Measurements from ENCODE around the gene ARL6IP4.
A peak's percentile ranks its signal among the peaks of the same experiment; 100 is the strongest.
"Not testable (repeated sequence)": the region's sequence is repeated elsewhere in the genome, so short reads cannot be mapped to it uniquely, and the experiment has no call there.

The ARL6IP4 gene

DNA sequence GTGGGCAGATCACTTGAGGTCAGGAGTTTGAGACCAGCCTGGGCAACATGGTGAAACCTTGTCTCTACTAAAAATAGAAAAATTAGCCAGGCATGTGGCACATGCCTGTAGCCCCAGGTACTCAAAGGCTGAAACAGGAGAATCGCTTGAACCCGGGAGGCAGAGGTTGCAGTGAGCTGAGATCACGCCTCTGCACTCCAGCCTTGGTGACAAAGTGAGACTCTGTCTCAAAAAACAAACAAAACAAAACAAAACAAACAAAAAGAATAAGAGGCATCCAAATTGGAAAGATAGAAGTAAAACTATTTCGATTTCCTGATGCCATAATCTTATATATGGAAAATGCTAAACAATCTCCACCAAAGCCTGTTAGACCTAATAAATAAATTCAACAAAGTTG, 34.0 kb downstream of the ARL6IP4 start:
- H3K4me1 Mint-ChIP-seq (ENCODE audit: low read depth); H3K9me3 Mint-ChIP-seq; H3K27ac Mint-ChIP-seq; H3K4me3 Mint-ChIP-seq; H3K27me3 Mint-ChIP-seq; DNase-seq: not testable (repeated sequence)
- H3K36me3 Mint-ChIP-seq (ENCODE audit: low read depth): peaks cover 16% of the 10 kb centered on the region

DNA sequence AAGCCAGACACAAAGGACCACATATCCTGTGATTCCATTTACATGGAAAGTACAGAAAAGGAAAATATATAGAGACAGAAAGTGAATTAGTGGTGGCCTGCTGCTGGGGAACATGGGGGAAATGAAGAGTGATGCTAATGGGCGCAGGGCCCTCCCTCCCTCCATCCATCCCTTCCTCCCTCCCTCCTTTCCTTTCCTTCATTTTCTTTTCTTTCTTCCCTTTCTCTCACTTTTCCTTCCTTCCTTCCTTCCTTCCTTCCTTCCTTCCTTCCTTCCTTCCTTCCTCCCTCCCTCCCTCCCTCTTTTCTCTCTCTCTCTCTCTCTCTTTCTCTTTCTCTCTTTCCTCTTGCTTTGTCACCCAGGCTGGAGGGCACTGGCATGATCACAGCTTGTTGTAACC, 37.3 kb downstream of the ARL6IP4 start:
- no peak overlapping the region for H3K27ac Mint-ChIP-seq
- no peak for DNase-seq
- H3K36me3 Mint-ChIP-seq (ENCODE audit: low read depth): peaks cover 4% of the 10 kb centered on the region
- H3K4me1 Mint-ChIP-seq (ENCODE audit: low read depth): peaks cover 11% of the 10 kb centered on the region
- no peaks in the 10 kb centered on the region for H3K9me3 Mint-ChIP-seq
- H3K27me3 Mint-ChIP-seq: no peaks in the 10 kb centered on the region
- H3K4me3 Mint-ChIP-seq: no peak overlapping the region

GRCh38 chr12:123019841-123020138, 39.3 kb downstream of the ARL6IP4 start:
- Mint-ChIP-seq H3K27ac (peak overlapping the region; percentile 58), H3K4me1 (ENCODE audit: low read depth) (peaks cover 25% of the 10 kb centered on the region), H3K27me3 (no peaks in the 10 kb centered on the region), H3K36me3 (ENCODE audit: low read depth) (peaks cover 2% of the 10 kb centered on the region), H3K4me3 (no peak overlapping the region), H3K9me3 (no peaks in the 10 kb centered on the region)
- DNase-seq: no peak

DNA sequence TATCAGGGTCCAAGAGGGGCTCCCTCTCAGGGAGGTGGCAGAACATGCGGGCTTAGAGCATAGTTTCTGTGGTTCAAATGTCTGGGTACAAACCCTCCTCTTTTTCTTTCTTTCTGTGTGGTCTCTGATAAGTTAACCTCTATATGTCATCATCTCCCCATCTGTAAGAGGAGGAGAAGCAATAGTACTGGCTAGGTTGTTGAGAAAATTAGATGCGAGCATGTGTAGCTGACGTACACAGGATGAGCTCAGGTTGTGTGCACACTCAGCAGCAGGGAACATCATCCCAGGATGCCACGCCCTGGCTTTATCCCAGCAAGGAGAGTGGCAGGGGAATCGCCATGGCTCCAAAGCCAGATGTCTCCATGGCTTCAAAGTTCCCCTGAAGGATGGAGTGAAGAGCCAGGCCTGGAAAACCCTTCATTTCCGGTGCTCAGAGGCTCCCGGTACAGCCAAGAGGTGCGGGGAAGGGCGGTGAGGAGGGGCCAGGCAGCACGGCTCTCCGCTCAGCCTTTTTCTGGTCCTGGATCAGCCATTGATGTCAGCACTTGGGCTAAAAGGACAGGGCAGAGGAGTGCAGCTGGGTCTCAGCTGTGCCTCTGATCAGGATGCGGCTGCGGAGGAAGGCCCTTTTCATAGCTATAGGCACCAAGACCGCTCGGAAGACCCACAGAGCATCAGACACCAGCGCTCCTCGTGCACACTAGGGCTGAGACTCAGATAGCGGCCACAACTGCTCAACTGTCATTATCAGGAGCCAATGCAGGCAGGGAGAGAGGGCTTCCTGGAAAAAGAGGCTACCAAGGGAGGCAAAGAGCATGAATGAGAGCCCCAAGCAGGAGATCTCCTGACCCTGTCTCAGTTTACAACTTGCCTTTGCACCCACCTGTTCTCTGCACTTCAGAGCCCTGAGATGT, 41.5 kb downstream of the ARL6IP4 start:
- H3K9me3 Mint-ChIP-seq: no peaks in the 10 kb centered on the region
- H3K4me3 Mint-ChIP-seq: no peak overlapping the region
- DNase-seq: no peak
- H3K27ac Mint-ChIP-seq: no peak overlapping the region
- H3K4me1 Mint-ChIP-seq (ENCODE audit: low read depth): peaks cover 36% of the 10 kb centered on the region
- no peaks in the 10 kb centered on the region for H3K27me3 Mint-ChIP-seq
- H3K36me3 Mint-ChIP-seq (ENCODE audit: low read depth): peaks cover 2% of the 10 kb centered on the region

DNA sequence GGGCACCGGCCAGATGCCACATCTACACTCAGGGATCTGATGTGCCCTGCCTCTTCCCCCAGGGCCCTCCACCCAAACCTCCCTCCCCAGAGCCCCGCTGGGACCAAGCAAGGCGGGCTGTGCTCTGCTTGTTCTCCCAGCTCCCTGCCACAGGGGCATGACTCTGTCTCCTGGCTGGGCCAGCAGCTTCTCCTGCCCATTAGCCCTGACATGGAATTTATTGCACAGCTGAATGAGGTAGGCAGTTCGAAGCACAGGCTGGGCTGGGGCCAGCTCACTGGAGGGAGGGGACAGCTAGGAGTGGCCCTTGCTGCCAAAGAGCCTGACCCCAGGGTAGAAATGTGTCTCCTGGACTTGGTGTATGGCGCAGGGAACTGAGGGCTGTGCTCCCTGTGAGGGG, 42.4 kb downstream of the ARL6IP4 start:
- no peak overlapping the region for H3K27ac Mint-ChIP-seq
- H3K36me3 Mint-ChIP-seq (ENCODE audit: low read depth): peaks cover 4% of the 10 kb centered on the region
- no peak overlapping the region for H3K4me3 Mint-ChIP-seq
- DNase-seq: no peak
- H3K4me1 Mint-ChIP-seq (ENCODE audit: low read depth): peaks cover 36% of the 10 kb centered on the region
- H3K27me3 Mint-ChIP-seq: no peaks in the 10 kb centered on the region
- H3K9me3 Mint-ChIP-seq: no peaks in the 10 kb centered on the region

DNA sequence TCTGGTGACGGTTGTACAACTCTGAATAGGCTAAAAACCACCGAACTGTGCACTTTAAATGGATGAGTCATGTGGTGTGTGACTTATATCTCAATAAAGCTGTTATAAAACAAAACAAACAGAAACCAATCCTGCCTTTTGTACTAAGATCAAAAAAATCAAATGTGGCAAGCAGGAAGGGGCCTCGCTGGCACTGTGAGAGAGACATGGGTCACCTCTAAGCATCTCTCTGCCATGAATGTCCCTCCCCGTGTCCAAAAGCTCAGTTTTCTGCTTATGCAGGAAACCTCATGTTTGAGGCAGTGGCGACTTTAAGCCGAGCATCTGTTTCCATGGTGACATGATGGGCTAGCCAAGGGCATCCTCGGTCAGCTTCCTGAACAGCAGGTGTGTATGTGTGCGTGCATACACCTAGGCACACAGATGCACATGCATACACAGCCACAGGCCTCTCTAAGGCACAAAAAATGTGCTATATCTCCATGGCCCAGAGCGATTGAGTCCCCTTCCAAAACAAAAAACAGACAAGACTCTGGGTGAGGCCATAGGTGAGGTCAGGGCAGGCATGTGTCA, 44.4 kb downstream of the ARL6IP4 start:
- Mint-ChIP-seq H3K36me3 (ENCODE audit: low read depth) (peaks cover 8% of the 10 kb centered on the region), H3K9me3 (no peaks in the 10 kb centered on the region), H3K27me3 (no peaks in the 10 kb centered on the region), H3K27ac (peak overlapping the region; percentile 79), H3K4me3 (peak overlapping the region; percentile 27), H3K4me1 (ENCODE audit: low read depth) (peaks cover 38% of the 10 kb centered on the region)
- DNase-seq: peak; percentile 52

- peaks cover 9% of the 10 kb centered on the region for H3K36me3 Mint-ChIP-seq (ENCODE audit: low read depth)
- no peaks in the 10 kb centered on the region for H3K9me3 Mint-ChIP-seq
- DNase-seq: no peak
- no peaks in the 10 kb centered on the region for H3K27me3 Mint-ChIP-seq
- no peak overlapping the region for H3K27ac Mint-ChIP-seq
- H3K4me3 Mint-ChIP-seq: no peak overlapping the region
- peaks cover 35% of the 10 kb centered on the region for H3K4me1 Mint-ChIP-seq (ENCODE audit: low read depth)
Observed at GRCh38 chr12:123026094-123026853, 45.8 kb downstream of the ARL6IP4 start.

DNA sequence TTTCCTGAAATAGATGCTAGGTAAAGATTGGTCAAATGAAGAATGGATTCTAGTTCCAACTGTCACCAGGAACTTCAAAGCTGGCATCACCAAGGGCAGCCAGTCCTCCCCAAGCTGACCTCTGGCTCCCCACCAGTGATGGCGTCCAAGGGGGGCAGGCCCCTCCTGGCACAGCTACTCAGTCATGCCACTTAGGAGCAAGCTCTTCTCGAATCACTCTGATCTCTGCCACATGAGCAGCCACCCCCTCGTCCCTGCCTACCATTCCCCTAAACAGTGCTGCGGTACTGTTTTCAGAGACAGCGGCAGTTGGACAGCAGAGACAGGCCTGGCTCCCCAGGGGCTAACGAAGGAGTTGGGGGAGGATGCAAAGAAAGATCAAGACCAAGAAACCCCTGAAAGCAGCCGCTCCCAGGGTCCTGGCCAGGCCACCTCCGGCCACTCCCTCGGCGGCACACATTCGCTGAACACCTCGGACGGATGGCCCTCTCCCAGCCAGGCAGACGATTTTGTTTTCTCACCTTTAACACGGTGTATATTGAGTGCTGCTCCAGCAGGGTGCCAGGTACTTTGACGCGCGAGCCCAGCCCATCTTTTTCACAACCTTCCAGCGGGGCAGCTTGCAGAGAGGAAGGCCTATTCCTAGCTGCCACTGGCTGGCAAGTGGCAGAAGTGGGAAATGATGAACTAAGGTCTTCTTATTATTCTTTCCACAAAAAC, 47.4 kb downstream of the ARL6IP4 start:
- Mint-ChIP-seq H3K4me3 (no peak overlapping the region), H3K36me3 (ENCODE audit: low read depth) (peaks cover 9% of the 10 kb centered on the region), H3K9me3 (no peaks in the 10 kb centered on the region), H3K27me3 (no peaks in the 10 kb centered on the region), H3K27ac (peak overlapping the region; percentile 47), H3K4me1 (ENCODE audit: low read depth) (peaks cover 32% of the 10 kb centered on the region)
- no peak for DNase-seq

DNA sequence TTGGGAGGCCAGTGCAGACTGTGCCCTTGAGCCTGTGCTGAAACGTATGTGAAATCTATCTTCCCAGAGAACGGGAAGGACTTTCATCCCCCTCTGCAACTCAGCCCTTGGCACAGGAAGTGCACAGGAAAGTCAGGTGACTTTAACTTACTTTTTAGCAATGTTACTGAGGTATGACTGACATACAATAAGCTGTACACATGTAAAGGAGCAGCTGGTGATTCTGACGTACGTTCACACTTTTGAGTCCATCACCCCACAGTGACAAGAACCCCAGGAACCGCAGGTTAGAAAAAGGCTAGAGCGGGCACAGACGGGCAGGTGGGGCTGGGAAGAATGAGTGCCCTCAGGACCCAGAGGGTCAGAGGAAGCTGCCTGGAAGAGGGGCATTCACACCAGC, 48.0 kb downstream of the ARL6IP4 start:
- no peak for DNase-seq
- Mint-ChIP-seq H3K4me1 (ENCODE audit: low read depth) (peaks cover 36% of the 10 kb centered on the region), H3K36me3 (ENCODE audit: low read depth) (peaks cover 11% of the 10 kb centered on the region), H3K4me3 (no peak overlapping the region), H3K27me3 (no peaks in the 10 kb centered on the region), H3K27ac (peak overlapping the region; percentile 37), H3K9me3 (no peaks in the 10 kb centered on the region)

GRCh38 chr12:123029550-123029949, 49.1 kb downstream of the ARL6IP4 start:
- H3K4me1 Mint-ChIP-seq (ENCODE audit: low read depth): peaks cover 36% of the 10 kb centered on the region
- H3K4me3 Mint-ChIP-seq: no peak overlapping the region
- no peaks in the 10 kb centered on the region for H3K27me3 Mint-ChIP-seq
- no peak overlapping the region for H3K27ac Mint-ChIP-seq
- no peak for DNase-seq
- H3K36me3 Mint-ChIP-seq (ENCODE audit: low read depth): peaks cover 15% of the 10 kb centered on the region
- no peaks in the 10 kb centered on the region for H3K9me3 Mint-ChIP-seq

- Mint-ChIP-seq H3K4me3 (no peak overlapping the region), H3K27ac (no peak overlapping the region), H3K4me1 (ENCODE audit: low read depth) (peaks cover 33% of the 10 kb centered on the region), H3K27me3 (no peaks in the 10 kb centered on the region), H3K9me3 (no peaks in the 10 kb centered on the region), H3K36me3 (ENCODE audit: low read depth) (peaks cover 15% of the 10 kb centered on the region)
- DNase-seq: no peak
Observed at GRCh38 chr12:123030686-123031085, 50.2 kb downstream of the ARL6IP4 start.

GRCh38 chr12:123031171-123031845, 50.8 kb downstream of the ARL6IP4 start:
- H3K36me3 Mint-ChIP-seq (ENCODE audit: low read depth): peaks cover 13% of the 10 kb centered on the region
- H3K27ac Mint-ChIP-seq: no peak overlapping the region

More at GRCh38 chr12:123031171-123031845, 50.8 kb downstream of the ARL6IP4 start:
- Mint-ChIP-seq H3K27me3 (no peaks in the 10 kb centered on the region), H3K9me3 (no peaks in the 10 kb centered on the region), H3K4me3 (no peak overlapping the region), H3K4me1 (ENCODE audit: low read depth) (peaks cover 30% of the 10 kb centered on the region)
- no peak for DNase-seq

All from activated T-cell treated with anti-CD3 and anti-CD28 coated beads, Interleukin-2, amount 50 U/mL, for 24 hours (primary cell).